ENCODE data around the gene PLB1.

PLB1 gene

GRCh38 chr2:28678175-28678855, 182.5 kb downstream of the PLB1 start:
- no peak for TF ChIP-seq CTCF (IDR thresholded peaks at IDR 0.05)

- no peak for TF ChIP-seq CTCF (IDR thresholded peaks at IDR 0.05)
Observed at GRCh38 chr2:28678944-28679343, 183.1 kb downstream of the PLB1 start.

- no peak for TF ChIP-seq CTCF (IDR thresholded peaks at IDR 0.05)
Observed at GRCh38 chr2:28680657-28681056, 184.8 kb downstream of the PLB1 start.

GRCh38 chr2:28681158-28681571, 185.3 kb downstream of the PLB1 start:
- TF ChIP-seq CTCF (IDR thresholded peaks at IDR 0.05), result no peak

- TF ChIP-seq CTCF (IDR thresholded peaks at IDR 0.05), result no peak
Observed at GRCh38 chr2:28681606-28682005, 185.7 kb downstream of the PLB1 start.

- TF ChIP-seq CTCF (IDR thresholded peaks at IDR 0.05), result no peak
Observed at GRCh38 chr2:28683100-28683706, 187.3 kb downstream of the PLB1 start.

- no peak for TF ChIP-seq CTCF (IDR thresholded peaks at IDR 0.05)
Observed at GRCh38 chr2:28684142-28684858, 188.4 kb downstream of the PLB1 start.

Measured in LNCAP (cell line).